Right hindlimb (tissue), 1 donor: ENCODE results near the gene FHIT.

Source experiments
- DNase-seq: peaks from one replicate; pipeline ENCODE4 v3.0.0-alpha.2; 2018

Gene FHIT

DNA sequence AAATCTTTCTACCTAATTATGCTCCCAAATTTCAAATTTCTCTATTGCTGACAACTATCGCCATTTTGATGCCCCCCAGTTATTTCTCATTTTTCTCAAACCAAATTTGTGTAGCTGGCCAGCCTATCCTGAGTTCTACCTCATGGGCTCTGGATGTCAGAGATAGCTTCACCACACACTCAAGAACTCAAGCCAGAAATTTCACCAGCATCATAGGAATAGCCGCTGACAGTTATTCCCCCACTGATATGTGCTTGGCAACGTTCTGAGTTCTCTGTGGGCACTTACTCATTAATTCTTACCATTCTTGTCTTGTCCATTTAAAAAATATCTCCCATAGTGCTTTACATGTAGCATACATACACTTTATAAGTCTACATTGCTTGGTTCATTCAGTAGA is 264.7 kb downstream of the FHIT start:
- DNase-seq: no peak

DNA sequence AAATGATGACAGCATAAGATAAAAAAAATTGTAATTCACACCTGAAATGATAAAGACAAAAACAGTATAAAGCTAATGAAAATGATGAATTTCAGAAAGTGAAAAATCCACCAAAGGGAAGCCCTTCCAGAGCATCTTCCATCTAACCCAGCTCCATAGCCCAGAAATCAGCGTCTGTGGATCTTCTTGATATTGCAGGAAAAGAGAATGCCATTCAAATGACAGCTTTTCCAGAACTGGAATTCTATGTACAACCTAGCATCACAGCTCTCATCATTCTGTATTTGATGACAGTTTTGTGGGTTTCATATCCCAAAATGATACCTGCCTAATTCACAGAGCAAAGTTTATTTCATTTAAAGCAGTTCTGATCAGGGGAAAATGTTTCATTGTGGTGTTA is 267.3 kb downstream of the FHIT start:
- no peak for DNase-seq

DNA sequence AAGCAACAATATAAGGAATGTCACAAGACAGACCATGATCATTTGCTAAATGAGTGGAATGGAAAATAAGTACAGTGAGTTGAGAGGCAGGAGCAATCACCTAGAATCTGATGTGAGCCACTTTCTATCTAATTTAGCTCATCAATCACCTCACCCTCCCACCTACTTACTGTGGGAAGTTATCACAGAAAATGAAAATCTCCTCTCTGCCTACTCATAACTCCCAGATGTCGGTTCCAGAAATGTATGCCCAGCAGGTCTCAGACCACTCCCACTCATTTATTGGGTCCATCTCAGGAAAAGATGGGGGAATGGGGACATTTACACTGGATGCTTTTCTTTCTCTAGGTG is 270.9 kb downstream of the FHIT start:
- no peak for DNase-seq

DNA sequence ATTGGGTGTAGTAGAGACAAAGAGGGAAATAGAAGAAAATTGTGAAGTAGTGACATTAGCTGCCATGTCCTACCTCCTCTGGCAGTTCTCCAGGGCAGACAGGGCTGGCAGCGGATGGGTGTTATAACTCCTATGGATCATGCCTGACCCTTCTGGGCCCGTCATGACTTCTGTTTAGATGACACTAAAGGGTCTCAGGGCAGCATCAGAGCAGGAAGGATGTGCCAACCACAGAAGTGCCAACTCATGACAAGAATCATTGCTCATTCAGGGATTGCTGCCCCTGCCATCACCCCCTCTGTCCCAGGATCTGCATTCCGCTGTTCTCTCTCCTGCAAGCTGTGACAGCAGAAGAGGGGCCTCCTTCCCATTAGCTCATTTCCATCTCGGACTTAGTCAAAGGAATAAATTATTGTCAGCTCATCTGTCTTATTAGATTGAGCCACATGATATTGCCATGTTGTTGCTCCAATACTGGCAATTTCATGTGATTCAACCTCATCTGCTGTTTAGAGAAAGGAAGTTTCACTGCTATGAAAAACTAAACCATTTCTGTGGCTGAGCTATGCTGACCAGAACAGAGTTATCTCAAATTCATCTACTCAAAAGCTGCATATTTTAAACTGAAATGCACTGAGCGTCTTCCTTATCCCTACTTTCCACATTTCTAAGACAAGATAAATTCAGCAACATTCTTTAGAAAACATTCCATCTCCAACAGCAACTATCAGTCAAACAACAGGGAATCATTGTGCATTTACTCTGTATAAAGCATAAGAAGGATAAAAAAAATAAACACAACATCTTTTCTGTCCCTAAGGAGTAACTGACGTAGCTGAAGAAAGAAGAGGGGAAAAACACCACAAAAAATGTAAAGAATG is 271.6 kb downstream of the FHIT start:
- DNase-seq: no peak

DNA sequence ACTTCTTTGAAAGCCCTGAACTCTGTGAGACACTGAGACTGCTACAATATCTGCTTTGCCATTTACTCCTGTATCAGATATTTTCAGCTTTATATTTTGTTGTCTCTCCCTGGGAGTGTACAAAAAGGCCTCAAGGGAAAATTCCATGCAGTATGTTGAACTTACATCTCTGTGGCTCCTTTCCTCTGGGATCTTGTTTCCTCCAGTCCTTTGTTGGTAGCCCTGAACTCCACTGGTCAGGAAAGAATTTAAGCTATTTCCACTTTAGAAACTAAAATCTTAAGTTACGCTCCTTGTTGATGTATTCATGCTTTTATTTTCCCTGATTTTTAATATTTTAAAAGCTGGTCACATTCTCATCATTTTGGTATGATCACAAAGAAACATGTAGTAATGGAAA is 277.9 kb downstream of the FHIT start:
- DNase-seq: no peak

DNA sequence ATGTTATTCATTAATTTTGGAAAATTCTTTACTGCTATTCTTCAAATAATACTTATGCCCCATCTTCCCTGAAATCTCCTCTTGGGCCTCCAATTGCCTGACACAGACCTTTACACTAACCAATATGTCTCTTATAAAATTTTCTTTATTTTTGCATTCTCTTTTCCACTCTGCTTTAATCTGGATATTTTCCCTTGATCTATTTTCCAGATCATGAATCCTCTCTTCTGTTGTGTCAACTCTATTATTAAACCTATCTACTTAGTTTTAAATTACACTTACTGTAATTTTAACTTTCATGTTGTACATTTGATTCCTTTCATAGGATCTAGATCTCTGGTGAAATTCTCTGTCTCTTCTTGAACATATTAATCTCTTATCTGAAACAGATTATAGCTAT is 278.7 kb downstream of the FHIT start:
- DNase-seq: no peak

DNA sequence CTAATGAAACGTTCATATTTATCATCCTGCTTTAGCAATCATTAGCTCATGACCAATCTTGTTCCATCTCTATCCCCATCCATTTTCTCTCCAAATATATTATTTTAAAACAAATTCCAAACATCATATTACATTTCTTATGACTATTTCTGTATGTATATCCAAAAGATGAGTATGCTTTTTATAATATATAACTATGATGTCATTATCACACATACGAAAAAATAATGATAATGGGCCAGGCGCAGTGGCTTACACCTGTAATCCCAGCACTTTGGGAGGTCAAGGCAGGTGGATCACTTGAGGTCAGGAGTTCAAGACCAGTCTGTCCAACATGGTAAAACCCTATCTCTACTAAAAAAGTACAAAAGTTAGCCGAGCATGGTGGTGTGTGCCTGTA is 280.4 kb downstream of the FHIT start:
- no peak for DNase-seq

DNA sequence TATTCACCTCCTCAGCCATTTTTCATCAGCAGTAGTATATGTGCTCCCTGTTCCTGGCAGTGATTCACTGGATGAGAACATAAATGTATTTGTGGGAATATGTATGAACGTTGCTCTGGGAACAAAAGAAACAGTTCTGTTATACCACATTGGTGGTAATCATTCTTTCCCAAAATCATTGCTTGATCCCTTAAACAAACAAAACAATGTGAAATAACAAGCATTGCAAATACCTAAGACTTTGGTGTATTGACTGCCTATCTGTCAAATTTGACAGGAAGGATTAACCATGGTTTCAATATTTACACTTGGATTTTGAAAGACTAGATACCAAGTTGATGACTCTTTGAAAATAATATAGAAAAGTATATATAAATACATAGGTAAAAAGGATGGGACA is 284.1 kb downstream of the FHIT start:
- no peak for DNase-seq

DNA sequence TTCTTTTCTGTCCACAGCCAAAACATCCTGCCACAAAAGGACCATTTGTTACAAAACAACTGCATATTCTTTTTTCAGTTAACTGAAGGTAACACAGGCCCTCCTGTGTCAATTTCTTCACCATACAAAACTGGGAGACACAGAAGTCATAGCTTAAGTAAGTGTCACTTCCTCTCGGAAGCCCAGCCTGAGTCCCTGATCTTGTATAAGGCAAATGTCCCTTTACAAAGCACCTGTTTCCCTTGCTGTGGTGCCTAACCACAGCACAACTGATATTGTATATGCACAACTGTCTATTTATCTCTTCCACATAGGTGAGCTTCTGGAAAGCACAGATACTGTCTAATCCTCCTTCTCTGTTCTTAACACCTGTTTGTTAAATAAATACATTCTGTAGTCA is 293.7 kb downstream of the FHIT start:
- no peak for DNase-seq

DNA sequence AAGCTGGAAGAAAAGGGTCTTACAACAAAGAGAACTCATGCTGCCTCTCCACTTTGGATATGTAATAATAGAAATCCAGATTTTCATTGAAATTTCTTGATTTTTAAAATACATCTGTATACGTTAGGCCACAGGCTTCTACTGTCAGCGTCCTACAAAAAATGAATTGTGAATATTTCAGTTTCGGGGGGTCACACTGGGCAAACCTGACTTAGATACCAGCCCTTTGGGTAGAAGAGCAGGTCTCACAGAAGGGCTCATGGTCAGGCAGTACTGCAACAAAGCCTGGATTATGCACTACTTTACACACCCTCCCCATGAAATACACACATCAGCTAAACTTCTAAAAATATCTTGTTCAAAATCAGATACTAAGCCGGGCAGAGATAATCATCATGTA is 294.5 kb downstream of the FHIT start:
- no peak for DNase-seq

DNA sequence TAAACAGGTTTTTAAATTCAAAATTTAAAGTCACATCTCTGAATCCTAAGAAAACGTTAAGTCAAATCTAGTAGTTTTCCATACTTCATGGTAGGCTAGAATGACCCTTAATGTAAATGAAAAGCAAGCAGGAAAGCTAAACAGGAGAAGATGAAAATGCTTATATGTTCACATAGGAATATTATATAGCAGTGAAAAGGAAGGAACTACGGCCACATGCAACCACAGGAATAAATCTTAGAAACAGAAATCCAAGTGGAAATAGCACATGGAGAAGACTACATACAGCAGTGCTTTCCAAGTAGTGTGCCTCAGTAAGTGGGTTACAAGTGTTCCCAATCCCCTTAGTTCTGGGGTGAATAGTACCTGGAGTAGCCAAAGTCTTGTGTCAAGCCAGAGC is 296.2 kb downstream of the FHIT start:
- no peak for DNase-seq

DNA sequence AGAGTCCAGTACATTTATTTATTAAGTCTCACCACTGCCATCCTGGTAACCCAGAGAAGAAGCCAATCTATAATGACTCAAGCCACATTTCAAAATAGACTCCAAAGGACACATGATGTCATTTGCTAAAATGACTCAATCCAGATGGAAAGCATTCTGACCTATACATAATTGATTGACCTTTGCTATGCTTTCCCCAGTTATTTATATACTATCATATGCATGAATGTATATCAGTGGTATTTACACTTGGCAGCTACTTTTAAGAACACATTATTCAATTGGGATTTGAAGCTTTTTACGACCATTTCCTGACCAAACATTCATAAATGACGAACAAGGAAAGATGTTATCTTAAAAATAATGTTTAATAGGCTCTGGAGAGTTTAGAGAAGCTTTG is 297.2 kb downstream of the FHIT start:
- DNase-seq: no peak

DNA sequence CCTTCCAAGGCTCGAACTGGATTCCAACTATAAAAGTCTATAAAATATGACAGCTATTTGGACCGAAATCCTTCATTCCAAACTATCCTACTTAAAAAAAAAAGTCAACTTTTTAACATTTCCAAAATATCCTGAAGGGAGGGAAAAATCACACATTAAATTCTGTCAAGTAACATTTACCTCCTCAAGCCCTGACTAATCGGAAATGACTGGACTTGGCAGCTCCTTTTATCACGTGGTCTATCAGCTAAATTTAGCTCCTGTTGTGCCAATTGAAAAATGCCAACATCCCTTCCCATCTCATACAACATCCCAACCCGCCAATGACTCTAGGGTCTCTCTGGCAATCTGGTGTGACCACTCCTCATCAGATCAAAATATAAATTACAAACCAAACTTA is 297.9 kb downstream of the FHIT start:
- peak; percentile 27 for DNase-seq

DNA sequence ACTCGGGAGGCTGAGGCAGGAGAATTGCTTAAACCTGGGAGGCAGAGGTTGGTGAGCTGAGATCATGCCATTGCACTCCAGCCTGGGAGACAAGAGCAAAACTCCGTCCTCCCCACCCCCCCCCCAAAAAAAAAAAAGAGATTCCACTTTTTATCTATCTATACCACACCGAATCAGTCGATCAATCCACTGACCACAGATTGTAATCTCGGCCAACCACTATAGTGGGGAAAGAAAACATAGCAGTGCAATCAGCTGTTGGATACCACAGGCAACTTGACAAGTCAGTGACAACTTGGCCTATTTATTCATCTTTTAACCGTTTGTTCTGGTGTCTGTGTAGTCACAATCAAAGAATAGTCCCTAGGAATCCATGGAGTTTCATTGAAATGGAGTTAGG is 299.2 kb downstream of the FHIT start:
- no peak for DNase-seq

DNA sequence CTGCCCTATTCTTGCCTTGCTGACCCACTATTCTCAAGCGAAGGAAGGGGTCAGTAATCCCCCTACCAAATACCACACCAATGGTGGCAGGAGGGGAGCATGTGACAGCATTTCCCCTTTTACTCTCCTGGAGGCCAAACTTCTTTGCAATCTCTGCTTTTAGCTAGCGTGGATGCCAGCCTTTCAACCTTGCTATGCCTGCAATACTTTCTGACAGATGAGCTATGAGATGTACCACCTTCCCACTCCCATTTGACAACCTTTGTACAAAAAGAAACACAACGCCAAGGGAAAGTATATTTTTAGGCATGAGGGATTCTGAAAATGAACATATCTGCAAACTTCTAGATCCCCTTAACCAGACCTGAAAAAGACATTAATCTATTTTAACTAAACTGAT is 302.1 kb downstream of the FHIT start:
- no peak for DNase-seq

DNA sequence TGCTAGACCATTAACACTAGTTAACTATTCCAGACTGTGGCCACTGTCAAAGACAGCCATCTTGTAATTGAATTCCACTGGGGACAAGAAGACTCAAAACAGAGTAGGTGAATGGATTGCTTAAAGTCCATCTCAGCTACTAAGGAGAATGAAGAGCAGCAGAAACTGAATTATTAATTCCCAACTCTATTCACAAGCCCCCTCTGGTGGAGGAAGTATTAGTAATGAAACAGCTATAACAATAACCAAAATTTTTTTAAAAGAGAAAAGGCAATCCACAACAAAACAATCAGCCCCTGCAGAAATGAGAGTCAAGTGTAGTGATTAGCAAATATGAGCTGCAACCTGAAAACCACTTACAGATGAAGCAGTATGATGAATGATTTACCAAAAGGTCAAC is 302.8 kb downstream of the FHIT start:
- no peak for DNase-seq

DNA sequence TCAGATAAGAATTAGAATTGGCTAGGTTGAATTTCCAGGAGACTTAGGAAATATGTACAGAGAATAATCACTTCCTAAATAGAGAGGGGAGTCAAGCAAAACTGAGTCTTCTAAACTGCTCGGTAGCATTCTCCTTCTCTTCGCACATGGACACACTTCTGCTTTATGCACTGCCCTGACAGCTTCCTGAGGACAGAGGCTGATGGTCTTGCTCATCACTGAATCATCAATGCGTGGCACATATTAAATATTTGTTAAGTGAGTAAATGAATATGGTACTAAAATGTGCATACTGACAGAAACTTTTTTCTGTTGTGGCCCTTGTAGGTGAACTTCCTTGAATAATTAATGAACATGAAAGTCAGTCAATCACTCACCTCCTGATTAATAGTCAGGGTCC is 315.5 kb downstream of the FHIT start:
- no peak for DNase-seq

DNA sequence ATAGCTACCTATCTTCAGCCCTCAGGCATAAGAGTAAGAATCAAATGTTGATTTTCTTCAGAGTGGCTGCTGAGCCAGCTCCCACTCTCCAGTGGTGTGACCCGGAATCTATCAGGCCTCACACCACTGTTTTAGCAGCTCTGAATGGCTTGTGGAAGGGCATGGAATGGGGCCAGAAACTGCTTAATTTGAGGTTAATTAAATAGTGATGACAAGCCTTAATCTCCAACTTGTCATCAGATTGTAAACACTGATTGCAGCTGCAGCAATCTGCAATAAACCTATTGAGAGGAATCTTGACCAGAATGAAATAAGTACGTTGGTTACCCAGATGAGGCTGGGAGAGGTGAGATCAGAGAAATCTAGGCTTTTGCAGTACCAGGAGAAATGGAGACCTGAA is 317.4 kb downstream of the FHIT start:
- no peak for DNase-seq

DNA sequence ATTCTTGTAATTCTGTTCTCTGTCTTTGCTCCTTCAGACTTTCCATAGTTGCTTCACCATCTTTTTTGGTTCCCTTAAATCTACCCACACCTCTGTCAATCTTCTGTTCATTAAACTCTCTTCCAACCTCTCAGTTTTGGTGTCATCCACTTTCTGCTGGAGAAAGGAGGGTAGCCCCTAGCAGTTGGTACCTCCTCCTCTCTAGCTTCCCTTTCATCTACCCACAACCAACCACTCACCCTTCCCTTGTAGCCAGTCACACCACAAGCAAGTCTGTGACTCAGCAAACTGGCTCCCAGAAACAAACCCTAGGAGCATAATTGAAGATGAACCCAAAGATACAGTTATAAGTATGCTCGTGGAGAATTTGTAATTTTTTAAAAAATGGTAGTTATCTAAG is 318.6 kb downstream of the FHIT start:
- DNase-seq: no peak

DNA sequence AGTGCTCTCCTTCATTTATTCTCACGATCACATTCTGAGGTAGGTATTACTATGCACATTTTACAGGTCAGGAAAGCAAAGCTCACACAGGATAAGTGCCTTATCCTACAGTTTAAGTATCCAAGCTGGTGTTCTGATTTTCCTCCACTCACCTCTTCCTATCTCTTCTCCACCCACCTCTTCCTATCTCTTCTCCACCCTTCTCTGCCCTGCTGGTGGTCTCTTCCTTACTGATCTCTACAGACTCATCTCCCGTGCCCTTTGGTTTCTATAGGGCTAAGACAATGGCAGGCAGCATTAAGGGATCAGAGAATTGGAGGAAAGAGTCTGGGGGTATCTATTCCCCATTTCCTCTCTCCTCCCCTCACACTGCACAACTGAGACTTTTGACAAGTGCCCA is 319.1 kb downstream of the FHIT start:
- DNase-seq: no peak

DNA sequence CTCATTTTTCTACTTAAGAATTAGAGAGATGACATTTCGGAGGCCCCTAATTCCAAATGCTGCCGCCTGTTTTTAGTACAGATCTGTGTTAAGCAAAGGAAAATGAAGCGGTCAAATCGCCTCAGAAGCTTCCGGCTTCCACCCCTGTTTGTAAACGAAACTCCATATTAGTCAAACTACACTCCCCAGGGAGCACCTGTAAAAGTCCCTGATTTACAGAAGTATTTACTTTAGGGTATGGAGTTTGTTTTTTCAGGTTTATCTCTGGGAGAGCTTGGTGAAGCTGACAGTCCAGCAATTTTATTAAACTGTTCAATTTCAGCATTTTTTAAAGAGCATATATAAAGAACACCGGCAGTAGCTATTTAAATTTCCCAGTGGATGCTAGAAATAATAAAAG is 319.8 kb downstream of the FHIT start:
- DNase-seq: no peak

DNA sequence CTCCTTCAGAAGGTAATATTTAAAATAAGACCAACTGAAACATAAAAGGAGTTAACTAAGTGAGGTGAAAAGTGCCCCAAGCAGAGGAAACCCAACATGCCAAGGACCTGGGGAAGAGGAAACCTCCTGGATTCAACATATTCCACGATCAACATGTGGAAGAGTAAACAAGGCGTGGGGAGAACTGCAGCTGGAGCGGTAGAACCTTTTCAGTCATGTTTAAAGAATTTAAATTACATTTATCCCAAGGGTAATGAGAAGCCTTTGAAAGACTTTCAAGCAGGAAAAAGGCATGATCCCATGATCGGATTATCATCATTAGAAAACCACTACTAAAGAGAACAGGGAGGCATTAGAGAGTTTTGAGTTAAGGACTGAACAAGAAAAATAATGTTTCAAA is 330.7 kb downstream of the FHIT start:
- DNase-seq: no peak

DNA sequence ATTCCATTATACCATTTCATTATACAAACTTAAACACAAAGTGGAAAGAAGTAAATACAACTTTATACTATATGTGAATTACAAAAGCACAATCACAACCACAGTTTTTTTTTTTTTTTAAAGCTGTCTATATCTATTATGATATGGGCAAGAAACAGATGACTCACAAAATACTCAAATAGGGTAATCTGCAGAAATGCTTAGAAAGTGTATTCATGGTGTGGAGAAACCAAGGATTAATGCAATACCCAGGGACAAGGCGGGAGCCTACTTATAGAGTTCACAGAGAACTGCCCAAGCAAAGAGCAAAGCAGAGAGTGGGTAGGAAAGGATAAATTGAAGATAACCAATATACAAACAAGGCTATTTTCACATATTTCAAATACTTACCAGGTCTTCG is 332.0 kb downstream of the FHIT start:
- DNase-seq: no peak

DNA sequence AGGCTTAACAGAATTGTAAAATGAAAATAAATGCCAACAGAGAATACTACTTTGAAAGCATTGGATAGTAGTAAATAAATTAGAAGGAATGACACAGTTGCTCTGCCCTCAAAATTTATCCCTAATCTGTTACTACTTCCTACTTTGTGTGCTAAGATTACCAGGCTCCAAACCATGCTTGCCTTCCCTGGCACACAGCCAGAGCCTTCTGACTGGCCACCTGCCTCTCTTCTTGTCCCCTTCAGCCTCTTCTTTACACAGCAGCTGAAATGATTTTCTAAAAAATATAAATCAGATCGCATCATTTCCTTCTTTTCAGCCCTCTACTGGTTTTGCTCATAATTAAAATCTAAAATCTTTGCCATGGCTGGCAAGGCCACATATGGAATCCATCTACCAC is 334.1 kb downstream of the FHIT start:
- peak; percentile 33 for DNase-seq

DNA sequence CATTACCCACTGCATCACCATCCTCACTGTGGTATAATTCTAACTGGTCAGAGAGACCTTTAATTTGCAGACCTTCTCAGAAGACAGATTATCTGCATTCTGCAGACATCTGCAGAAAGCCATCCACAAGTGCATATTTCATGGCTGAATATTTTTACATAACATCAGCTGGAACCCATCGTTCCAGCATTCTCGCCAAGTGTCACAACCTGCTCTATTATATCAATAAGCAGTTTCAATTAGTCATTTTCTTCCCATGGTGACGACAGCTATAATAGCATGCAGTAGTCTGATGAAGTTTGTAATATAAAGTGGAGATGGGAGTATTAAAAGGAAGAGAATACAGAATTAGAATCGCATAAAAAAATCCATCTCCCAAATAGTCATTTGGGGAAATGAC is 334.7 kb downstream of the FHIT start:
- DNase-seq: no peak

DNA sequence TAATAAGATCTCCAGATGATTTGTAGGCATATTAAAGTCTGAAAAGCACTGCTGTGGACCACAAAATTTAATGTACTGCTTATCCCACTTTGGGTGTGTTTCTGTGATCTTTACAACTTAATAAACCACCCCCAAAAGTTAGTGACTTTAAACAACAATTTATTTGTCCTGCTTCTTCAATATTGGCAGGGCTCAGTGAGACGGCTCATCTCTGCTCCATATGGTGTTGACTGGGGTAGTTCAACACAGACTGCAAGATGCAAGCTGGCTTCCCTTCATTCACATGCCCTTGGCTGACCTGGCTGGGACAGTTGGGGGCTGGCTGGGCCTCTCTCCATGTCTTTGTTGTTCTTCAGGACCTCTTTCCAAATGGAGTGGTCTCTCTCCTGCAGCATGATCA is 337.8 kb downstream of the FHIT start:
- DNase-seq: no peak
